GM10266 (cell line): ENCODE data around the gene FOSL2.

Experiments
- DNase-seq: peaks from one replicate; pipeline ENCODE4 v3.0.0; 2012; ENCODE audit errors: extremely low spot score
- CTCF ChIP-seq: IDR thresholded peaks from 2 replicates; pipeline ENCODE4 v1.5.1; 2012; ENCODE audit warnings: mild to moderate bottlenecking, low read depth; ENCODE audit not compliant: control insufficient read depth, insufficient read depth; ENCODE audit errors: missing control alignments

The FOSL2 gene

GRCh38 chr2:28429636-28430376 is 37.1 kb downstream of the FOSL2 start:
- no peak for DNase-seq
- TF ChIP-seq CTCF: no peak

GRCh38 chr2:28430377-28430765 is 37.7 kb downstream of the FOSL2 start:
- no peak for TF ChIP-seq CTCF
- no peak for DNase-seq

- no peak for TF ChIP-seq CTCF
Measured at GRCh38 chr2:28430788-28431418, 38.2 kb downstream of the FOSL2 start.

GRCh38 chr2:28431741-28432140 is 39.1 kb downstream of the FOSL2 start:
- TF ChIP-seq CTCF: no peak
- no peak for DNase-seq

More at GRCh38 chr2:28430788-28431418, 38.2 kb downstream of the FOSL2 start:
- DNase-seq: no peak

- no peak for TF ChIP-seq CTCF
- DNase-seq: no peak
Measured at GRCh38 chr2:28432362-28432761, 39.7 kb downstream of the FOSL2 start.

GRCh38 chr2:28433215-28433614 is 40.6 kb downstream of the FOSL2 start:
- no peak for TF ChIP-seq CTCF
- no peak for DNase-seq

GRCh38 chr2:28433935-28434599 is 41.4 kb downstream of the FOSL2 start:
- DNase-seq: no peak
- TF ChIP-seq CTCF: no peak
